Stomach smooth muscle (tissue), 2 donors: ENCODE measurements around the gene DDHD1.
A peak's percentile ranks its signal among the peaks of the same experiment; 100 is the strongest.
"Not testable (repeated sequence)": the region's sequence is repeated elsewhere in the genome, so short reads cannot be mapped to it uniquely, and the experiment has no call there.

Experiments used
- H3K27ac ChIP-seq: one replicate; pipeline ENCODE4 v1.7.0; 2013; ENCODE audit warnings: mild to moderate bottlenecking, low read length, inconsistent platforms
- H3K27me3 ChIP-seq, 2 donors: one replicate each; pipeline ENCODE4 v1.7.0; 2013; ENCODE audit warnings: low read length in 2 of 2; ENCODE audit not compliant: insufficient read depth in 2 of 2, control insufficient read depth in 1 of 2
- H3K36me3 ChIP-seq, 2 donors: one replicate each; pipeline ENCODE4 v1.7.0; 2013; ENCODE audit warnings: low read length in 2 of 2; ENCODE audit not compliant: control insufficient read depth in 2 of 2, insufficient read depth in 2 of 2
- H3K4me1 ChIP-seq: one replicate; pipeline ENCODE4 v1.7.0; 2013; ENCODE audit warnings: low read length; ENCODE audit not compliant: control insufficient read depth, insufficient read depth
- H3K4me3 ChIP-seq, 2 donors: one replicate each; pipeline ENCODE4 v1.7.0; 2013; ENCODE audit warnings: low read length in 2 of 2
- H3K9ac ChIP-seq, 2 donors: one replicate each; pipeline ENCODE4 v1.7.0; 2013; ENCODE audit warnings: low read length in 2 of 2, mild to moderate bottlenecking in 1 of 2
- H3K9me3 ChIP-seq, 2 donors: one replicate each; pipeline ENCODE4 v1.7.0; 2013; ENCODE audit warnings: low read length in 2 of 2; ENCODE audit not compliant: control insufficient read depth in 2 of 2
- donor health status: healthy.
- donor health status: Pancreatic carcinoma.

DDHD1 gene

GRCh38 chr14:53180272-53181221 is 27.4 kb upstream of the DDHD1 start:
- Histone ChIP-seq H3K4me3 (no peak overlapping the region), H3K27me3 (peaks cover 0 to 2% of the 10 kb centered on the region in 2 donors), H3K27ac (no peak overlapping the region), H3K9me3 (no peaks in the 10 kb centered on the region), H3K4me1 (no peaks in the 10 kb centered on the region), H3K9ac (no peak overlapping the region), H3K36me3 (no peaks in the 10 kb centered on the region)

GRCh38 chr14:53179486-53180005 is 26.4 kb upstream of the DDHD1 start:
- H3K4me1 ChIP-seq, H3K27ac ChIP-seq, H3K27me3 ChIP-seq, H3K9me3 ChIP-seq, H3K36me3 ChIP-seq, H3K9ac ChIP-seq, H3K4me3 ChIP-seq: not testable (repeated sequence)

GRCh38 chr14:53175375-53175774 is 22.3 kb upstream of the DDHD1 start:
- H3K4me1 ChIP-seq, result no peaks in the 10 kb centered on the region
- H3K27me3 ChIP-seq, result no peaks in the 10 kb centered on the region
- H3K4me3 ChIP-seq, result no peak overlapping the region
- no peak overlapping the region for H3K9ac ChIP-seq
- no peak overlapping the region for H3K27ac ChIP-seq
- no peaks in the 10 kb centered on the region for H3K9me3 ChIP-seq
- no peaks in the 10 kb centered on the region for H3K36me3 ChIP-seq

- Histone ChIP-seq H3K9ac (no peak overlapping the region), H3K4me1 (no peaks in the 10 kb centered on the region), H3K27ac (no peak overlapping the region)
Observed at GRCh38 chr14:53174918-53175317, 21.8 kb upstream of the DDHD1 start.

GRCh38 chr14:53168786-53169185 is 15.7 kb upstream of the DDHD1 start:
- no peaks in the 10 kb centered on the region for H3K36me3 ChIP-seq
- H3K4me3 ChIP-seq, result no peak overlapping the region
- H3K27ac ChIP-seq, result no peak overlapping the region
- H3K4me1 ChIP-seq, result no peaks in the 10 kb centered on the region
- no peaks in the 10 kb centered on the region for H3K9me3 ChIP-seq
- H3K9ac ChIP-seq, result no peak overlapping the region
- H3K27me3 ChIP-seq, result no peaks in the 10 kb centered on the region

More at GRCh38 chr14:53174918-53175317, 21.8 kb upstream of the DDHD1 start:
- Histone ChIP-seq H3K9me3 (no peaks in the 10 kb centered on the region), H3K4me3 (no peak overlapping the region), H3K27me3 (no peaks in the 10 kb centered on the region), H3K36me3 (no peaks in the 10 kb centered on the region)

GRCh38 chr14:53167602-53168328 is 14.6 kb upstream of the DDHD1 start:
- no peaks in the 10 kb centered on the region for H3K9me3 ChIP-seq
- H3K27ac ChIP-seq, result no peak overlapping the region
- no peak overlapping the region for H3K4me3 ChIP-seq
- no peaks in the 10 kb centered on the region for H3K4me1 ChIP-seq
- no peaks in the 10 kb centered on the region for H3K36me3 ChIP-seq
- H3K9ac ChIP-seq, result no peak overlapping the region
- no peaks in the 10 kb centered on the region for H3K27me3 ChIP-seq

GRCh38 chr14:53161758-53162435 is 8.8 kb upstream of the DDHD1 start:
- H3K27ac ChIP-seq, result no peak overlapping the region

GRCh38 chr14:53156238-53156637 is 3.1 kb upstream of the DDHD1 start:
- no peak overlapping the region for H3K4me3 ChIP-seq
- no peaks in the 10 kb centered on the region for H3K9me3 ChIP-seq
- no peak overlapping the region for H3K9ac ChIP-seq
- no peaks in the 10 kb centered on the region for H3K27me3 ChIP-seq
- H3K27ac ChIP-seq, result no peak overlapping the region
- no peaks in the 10 kb centered on the region for H3K36me3 ChIP-seq
- peaks cover 13% of the 10 kb centered on the region for H3K4me1 ChIP-seq

More at GRCh38 chr14:53161758-53162435, 8.8 kb upstream of the DDHD1 start:
- Histone ChIP-seq H3K36me3 (no peaks in the 10 kb centered on the region), H3K9me3 (no peaks in the 10 kb centered on the region), H3K4me3 (no peak overlapping the region), H3K27me3 (no peaks in the 10 kb centered on the region), H3K4me1 (no peaks in the 10 kb centered on the region), H3K9ac (no peak overlapping the region)

GRCh38 chr14:53153702-53154112 is 584 bp upstream of the DDHD1 start:
- no peaks in the 10 kb centered on the region for H3K27me3 ChIP-seq
- H3K9me3 ChIP-seq, result no peaks in the 10 kb centered on the region
- peak overlapping the region; percentile 77 to 80 for H3K9ac ChIP-seq
- H3K4me3 ChIP-seq, result peak overlapping the region; percentile 84 to 95
- H3K4me1 ChIP-seq, result peaks cover 13% of the 10 kb centered on the region
- no peaks in the 10 kb centered on the region for H3K36me3 ChIP-seq
- H3K27ac ChIP-seq, result peak overlapping the region; percentile 77

GRCh38 chr14:53152184-53152886 is 788 bp downstream of the DDHD1 start:
- Histone ChIP-seq H3K4me1 (peaks cover 13% of the 10 kb centered on the region), H3K27ac (peak overlapping the region; percentile 67), H3K4me3 (peak overlapping the region; percentile 84 to 95), H3K9ac (peak overlapping the region; percentile 77 to 80), H3K36me3 (no peaks in the 10 kb centered on the region), H3K9me3 (no peaks in the 10 kb centered on the region), H3K27me3 (no peaks in the 10 kb centered on the region)
